Nephron (organoid): ENCODE data around the gene PDCD10.

Source experiments
- H3K27ac Mint-ChIP-seq, 3 experiments: 2 replicates each; pipeline ENCODE4 v1.8.0; 2020; ENCODE audit warnings: mixed read lengths in 3 of 3, mild to moderate bottlenecking in 2 of 3, moderate library complexity in 1 of 3
- H3K27me3 Mint-ChIP-seq: 2 replicates; pipeline ENCODE4 v1.8.0; 2021; ENCODE audit warnings: low read depth, mild to moderate bottlenecking, moderate library complexity, mixed read lengths
- H3K36me3 Mint-ChIP-seq: 2 replicates; pipeline ENCODE4 v1.8.0; 2020; ENCODE audit warnings: low read depth, mixed read lengths
- H3K4me1 Mint-ChIP-seq: 2 replicates; pipeline ENCODE4 v1.8.0; 2020; ENCODE audit warnings: mixed read lengths
- H3K4me3 Mint-ChIP-seq, 3 experiments: 2 replicates each; pipeline ENCODE4 v1.8.0; 2020; ENCODE audit warnings: mild to moderate bottlenecking in 3 of 3, mixed read lengths in 3 of 3, moderate library complexity in 2 of 3
- H3K9me3 Mint-ChIP-seq: 2 replicates; pipeline ENCODE4 v1.8.0; 2020; ENCODE audit warnings: mixed read lengths
- TF ChIP-seq, protein P1 (sequence below), 3 experiments: fragments of 200-600 bp; sonication (generic); IDR thresholded peaks; one replicate each; pipeline ENCODE4 v1.5.0; 2021; ENCODE audit warnings: antibody characterized with exemption in 3 of 3; ENCODE audit not compliant: unreplicated experiment in 3 of 3

The PDCD10 gene

GRCh38 chr3:167749728-167750127 is 15.0 kb upstream of the PDCD10 start:
- no peaks in the 10 kb centered on the region for H3K9me3 Mint-ChIP-seq
- H3K27ac Mint-ChIP-seq, result no peak overlapping the region
- H3K4me3 Mint-ChIP-seq, result no peak overlapping the region
- no peaks in the 10 kb centered on the region for H3K36me3 Mint-ChIP-seq
- no peaks in the 10 kb centered on the region for H3K4me1 Mint-ChIP-seq
- no peaks in the 10 kb centered on the region for H3K27me3 Mint-ChIP-seq
- TF ChIP-seq, protein P1, sequence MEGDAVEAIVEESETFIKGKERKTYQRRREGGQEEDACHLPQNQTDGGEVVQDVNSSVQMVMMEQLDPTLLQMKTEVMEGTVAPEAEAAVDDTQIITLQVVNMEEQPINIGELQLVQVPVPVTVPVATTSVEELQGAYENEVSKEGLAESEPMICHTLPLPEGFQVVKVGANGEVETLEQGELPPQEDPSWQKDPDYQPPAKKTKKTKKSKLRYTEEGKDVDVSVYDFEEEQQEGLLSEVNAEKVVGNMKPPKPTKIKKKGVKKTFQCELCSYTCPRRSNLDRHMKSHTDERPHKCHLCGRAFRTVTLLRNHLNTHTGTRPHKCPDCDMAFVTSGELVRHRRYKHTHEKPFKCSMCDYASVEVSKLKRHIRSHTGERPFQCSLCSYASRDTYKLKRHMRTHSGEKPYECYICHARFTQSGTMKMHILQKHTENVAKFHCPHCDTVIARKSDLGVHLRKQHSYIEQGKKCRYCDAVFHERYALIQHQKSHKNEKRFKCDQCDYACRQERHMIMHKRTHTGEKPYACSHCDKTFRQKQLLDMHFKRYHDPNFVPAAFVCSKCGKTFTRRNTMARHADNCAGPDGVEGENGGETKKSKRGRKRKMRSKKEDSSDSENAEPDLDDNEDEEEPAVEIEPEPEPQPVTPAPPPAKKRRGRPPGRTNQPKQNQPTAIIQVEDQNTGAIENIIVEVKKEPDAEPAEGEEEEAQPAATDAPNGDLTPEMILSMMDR (IDR thresholded peaks at IDR 0.05; ENCODE audit: unreplicated experiment in 3 of 3), result no peak

GRCh38 chr3:167749209-167749608 is 14.5 kb upstream of the PDCD10 start:
- TF ChIP-seq, protein P1 (IDR thresholded peaks at IDR 0.05; ENCODE audit: unreplicated experiment in 3 of 3), result no peak
- H3K9me3 Mint-ChIP-seq, result no peaks in the 10 kb centered on the region
- H3K27ac Mint-ChIP-seq, result no peak overlapping the region
- no peak overlapping the region for H3K4me3 Mint-ChIP-seq
- H3K36me3 Mint-ChIP-seq, result no peaks in the 10 kb centered on the region
- no peaks in the 10 kb centered on the region for H3K4me1 Mint-ChIP-seq
- no peaks in the 10 kb centered on the region for H3K27me3 Mint-ChIP-seq

GRCh38 chr3:167743799-167744198 is 9.1 kb upstream of the PDCD10 start:
- no peaks in the 10 kb centered on the region for H3K9me3 Mint-ChIP-seq
- H3K36me3 Mint-ChIP-seq, result no peaks in the 10 kb centered on the region
- H3K27me3 Mint-ChIP-seq, result no peaks in the 10 kb centered on the region
- peaks cover 4% of the 10 kb centered on the region for H3K4me1 Mint-ChIP-seq
- TF ChIP-seq, protein P1 (IDR thresholded peaks at IDR 0.05; ENCODE audit: unreplicated experiment in 3 of 3), result no peak
- no peak overlapping the region for H3K4me3 Mint-ChIP-seq
- no peak overlapping the region for H3K27ac Mint-ChIP-seq

- Mint-ChIP-seq H3K36me3 (no peaks in the 10 kb centered on the region), H3K27me3 (peaks cover 6% of the 10 kb centered on the region), H3K4me1 (peaks cover 9% of the 10 kb centered on the region), H3K4me3 (no peak overlapping the region), H3K27ac (no peak overlapping the region), H3K9me3 (no peaks in the 10 kb centered on the region)
- TF ChIP-seq, protein P1 (IDR thresholded peaks at IDR 0.05; ENCODE audit: unreplicated experiment in 3 of 3), result no peak
These were observed 7.6 kb upstream of the PDCD10 start for GRCh38 chr3:167742338-167742737.

GRCh38 chr3:167740961-167741587 is 6.4 kb upstream of the PDCD10 start:
- Mint-ChIP-seq H3K4me1 (peaks cover 15% of the 10 kb centered on the region), H3K9me3 (no peaks in the 10 kb centered on the region), H3K27me3 (peaks cover 15% of the 10 kb centered on the region), H3K4me3 (no peak overlapping the region), H3K36me3 (no peaks in the 10 kb centered on the region), H3K27ac (peak overlapping the region in 1 of 3 experiments; percentile 65)
- TF ChIP-seq, protein P1 (IDR thresholded peaks at IDR 0.05; ENCODE audit: unreplicated experiment in 3 of 3), result peak; percentile 51 to 57 (median 53)

DNA sequence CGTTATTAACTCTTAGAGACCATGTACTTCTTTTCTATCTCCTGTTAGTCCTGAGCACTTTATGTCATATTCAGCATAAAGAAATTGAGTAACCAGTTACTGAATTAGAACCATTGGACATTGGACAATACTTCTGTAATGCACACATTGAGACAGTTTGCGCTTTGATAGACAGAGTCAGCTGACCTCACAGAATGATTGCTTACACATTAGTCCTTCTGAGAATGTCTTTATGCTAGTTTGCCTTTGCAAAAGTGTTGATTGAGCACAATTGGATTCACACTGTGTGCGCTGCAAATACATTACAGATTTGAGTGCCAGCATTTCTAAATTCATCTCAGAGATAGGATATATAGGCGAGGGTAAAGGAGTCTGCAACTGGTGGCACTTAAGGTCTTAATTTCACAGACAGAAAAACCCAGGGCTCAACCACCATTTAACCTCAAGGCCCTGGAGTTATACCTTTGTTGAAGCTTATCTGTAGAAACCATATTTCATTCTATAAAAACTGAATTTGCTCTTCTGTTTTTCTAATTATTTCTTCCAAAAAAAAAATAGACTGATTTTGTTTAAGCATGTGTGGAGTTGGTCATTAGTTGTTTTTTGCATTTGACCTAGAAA is 4.6 kb upstream of the PDCD10 start:
- H3K27me3 Mint-ChIP-seq, result peaks cover 16% of the 10 kb centered on the region
- no peaks in the 10 kb centered on the region for H3K9me3 Mint-ChIP-seq
- H3K4me3 Mint-ChIP-seq, result peak overlapping the region; percentile 38 to 71 (median 40)
- peak overlapping the region; percentile 73 to 84 (median 81) for H3K27ac Mint-ChIP-seq
- TF ChIP-seq, protein P1 (IDR thresholded peaks at IDR 0.05; ENCODE audit: unreplicated experiment in 3 of 3), result no peak
- H3K4me1 Mint-ChIP-seq, result peaks cover 15% of the 10 kb centered on the region
- no peaks in the 10 kb centered on the region for H3K36me3 Mint-ChIP-seq
